Measurements from ENCODE around the gene GPR37L1. TPM values are rescaled to one million over a fixed set of nuclear protein-coding genes. Genes with fewer than 3 reads are reported as not detected.
"Not testable (repeated sequence)": the region's sequence is repeated elsewhere in the genome, so short reads cannot be mapped to it uniquely, and the experiment has no call there.

GPR37L1 gene
- total and polyA plus RNA-seq, 7 experiments from 2014 or later = 0.02 to 0.09 TPM; not detected in 5

- Histone ChIP-seq H3K27ac (ENCODE audit: low read depth, low read length) (no peak overlapping the region), H3K4me3 (ENCODE audit: low read length) (no peak overlapping the region), H3K4me1 (ENCODE audit: control insufficient read depth in 2 of 2, insufficient read depth in 2 of 2, low read length in 2 of 2) (no peaks in the 10 kb centered on the region), H3K36me3 (ENCODE audit: control insufficient read depth in 2 of 3, insufficient read depth in 3 of 3, low read length in 3 of 3) (no peaks in the 10 kb centered on the region), H3K27me3 (ENCODE audit: control insufficient read depth in 2 of 2, insufficient read depth in 2 of 2, low read length in 2 of 2) (no peaks in the 10 kb centered on the region), H3K9me3 (ENCODE audit: control insufficient read depth in 2 of 3, low read length in 3 of 3) (no peaks in the 10 kb centered on the region)
- intact Hi-C loops (cut with micrococcal nuclease) = no loop called here
- H3K4me1 Mint-ChIP-seq = no peaks in the 10 kb centered on the region
- POLR2A ChIA-PET = no interaction called here
- ATAC-seq (no peak), DNase-seq (no peak)
- no peaks in the 10 kb centered on the region for H3K9me3 Mint-ChIP-seq
- H3K4me3 Mint-ChIP-seq = no peak overlapping the region
- CTCF ChIA-PET = interaction anchor here (0.9 kb wide), 1 partner anchor 27 kb away, joined by 3 read pairs; no protein-coding TSS in a partner anchor
- H3K36me3 Mint-ChIP-seq = no peaks in the 10 kb centered on the region
- peaks cover 0 to 4% (median 0%) of the 10 kb centered on the region in 5 donors for H3K27me3 Mint-ChIP-seq
- H3K27ac Mint-ChIP-seq = no peak overlapping the region
These were observed 14.7 kb upstream of the GPR37L1 start for GRCh38 chr1:202107801-202108731.

GRCh38 chr1:202110977-202111376 lies 11.7 kb upstream of the GPR37L1 start:
- H3K4me1 ChIP-seq (ENCODE audit: control insufficient read depth in 2 of 2, insufficient read depth in 2 of 2, low read length in 2 of 2) = no peaks in the 10 kb centered on the region
- intact Hi-C loops (cut with micrococcal nuclease) = no loop called here
- no peaks in the 10 kb centered on the region for H3K27me3 ChIP-seq (ENCODE audit: control insufficient read depth in 2 of 2, insufficient read depth in 2 of 2, low read length in 2 of 2)
- POLR2A ChIA-PET = no interaction called here
- DNase-seq (no peak), ATAC-seq (no peak)
- no peaks in the 10 kb centered on the region for H3K9me3 ChIP-seq (ENCODE audit: control insufficient read depth in 2 of 3, low read length in 3 of 3)
- H3K4me1 Mint-ChIP-seq = peaks cover 0 to 3% (median 0%) of the 10 kb centered on the region in 7 donors
- CTCF ChIA-PET = no interaction called here
- H3K36me3 Mint-ChIP-seq = no peaks in the 10 kb centered on the region
- H3K27ac Mint-ChIP-seq = no peak overlapping the region
- peaks cover 0 to 8% (median 0%) of the 10 kb centered on the region in 5 donors for H3K27me3 Mint-ChIP-seq
- no peak overlapping the region for H3K4me3 Mint-ChIP-seq
- no peaks in the 10 kb centered on the region for H3K9me3 Mint-ChIP-seq
- H3K27ac ChIP-seq (ENCODE audit: low read depth, low read length) = no peak overlapping the region
- H3K4me3 ChIP-seq (ENCODE audit: low read length) = no peak overlapping the region
- no peaks in the 10 kb centered on the region for H3K36me3 ChIP-seq (ENCODE audit: control insufficient read depth in 2 of 3, insufficient read depth in 3 of 3, low read length in 3 of 3)

GRCh38 chr1:202111589-202111988 lies 11.1 kb upstream of the GPR37L1 start:
- H3K4me3 ChIP-seq (ENCODE audit: low read length); CTCF ChIA-PET; DNase-seq; H3K4me3 Mint-ChIP-seq; H3K9me3 ChIP-seq (ENCODE audit: control insufficient read depth in 2 of 3, low read length in 3 of 3); H3K27me3 Mint-ChIP-seq; H3K27ac ChIP-seq (ENCODE audit: low read depth, low read length); H3K36me3 ChIP-seq (ENCODE audit: control insufficient read depth in 2 of 3, insufficient read depth in 3 of 3, low read length in 3 of 3); H3K27me3 ChIP-seq (ENCODE audit: control insufficient read depth in 2 of 2, insufficient read depth in 2 of 2, low read length in 2 of 2); intact Hi-C loops (cut with micrococcal nuclease); POLR2A ChIA-PET; H3K36me3 Mint-ChIP-seq; ATAC-seq; H3K9me3 Mint-ChIP-seq; H3K27ac Mint-ChIP-seq; H3K4me1 Mint-ChIP-seq; H3K4me1 ChIP-seq (ENCODE audit: control insufficient read depth in 2 of 2, insufficient read depth in 2 of 2, low read length in 2 of 2): not testable (repeated sequence)

GRCh38 chr1:202112859-202113689 lies 9.6 kb upstream of the GPR37L1 start:
- ATAC-seq (no peak), DNase-seq (no peak)
- Histone ChIP-seq H3K36me3 (ENCODE audit: control insufficient read depth in 2 of 3, insufficient read depth in 3 of 3, low read length in 3 of 3) (no peaks in the 10 kb centered on the region), H3K27me3 (ENCODE audit: control insufficient read depth in 2 of 2, insufficient read depth in 2 of 2, low read length in 2 of 2) (no peaks in the 10 kb centered on the region), H3K9me3 (ENCODE audit: control insufficient read depth in 2 of 3, low read length in 3 of 3) (no peaks in the 10 kb centered on the region), H3K27ac (ENCODE audit: low read depth, low read length) (no peak overlapping the region), H3K4me3 (ENCODE audit: low read length) (no peak overlapping the region), H3K4me1 (ENCODE audit: control insufficient read depth in 2 of 2, insufficient read depth in 2 of 2, low read length in 2 of 2) (no peaks in the 10 kb centered on the region)
- POLR2A ChIA-PET = no interaction called here
- H3K27ac Mint-ChIP-seq = no peak overlapping the region
- H3K36me3 Mint-ChIP-seq = no peaks in the 10 kb centered on the region
- CTCF ChIA-PET = interaction anchor here (1.0 kb wide), 1 partner anchor 8 kb away, joined by 3 read pairs; no protein-coding TSS in a partner anchor
- H3K4me1 Mint-ChIP-seq = peaks cover 0 to 3% (median 0%) of the 10 kb centered on the region in 7 donors
- H3K9me3 Mint-ChIP-seq = no peaks in the 10 kb centered on the region
- H3K27me3 Mint-ChIP-seq = peaks cover 0 to 8% (median 0%) of the 10 kb centered on the region in 5 donors
- intact Hi-C loops (cut with micrococcal nuclease) = no loop called here
- H3K4me3 Mint-ChIP-seq = no peak overlapping the region

- H3K27ac ChIP-seq (ENCODE audit: low read depth, low read length) = no peak overlapping the region
- H3K4me1 ChIP-seq (ENCODE audit: control insufficient read depth in 2 of 2, insufficient read depth in 2 of 2, low read length in 2 of 2) = no peaks in the 10 kb centered on the region
- peaks cover 0 to 8% (median 0%) of the 10 kb centered on the region in 5 donors for H3K27me3 Mint-ChIP-seq
- intact Hi-C loops (cut with micrococcal nuclease) = no loop called here
- H3K27ac Mint-ChIP-seq = no peak overlapping the region
- peaks cover 0 to 3% (median 0%) of the 10 kb centered on the region in 7 donors for H3K4me1 Mint-ChIP-seq
- no peaks in the 10 kb centered on the region for H3K9me3 ChIP-seq (ENCODE audit: control insufficient read depth in 2 of 3, low read length in 3 of 3)
- no peak overlapping the region for H3K4me3 ChIP-seq (ENCODE audit: low read length)
- no peaks in the 10 kb centered on the region for H3K9me3 Mint-ChIP-seq
- H3K27me3 ChIP-seq (ENCODE audit: control insufficient read depth in 2 of 2, insufficient read depth in 2 of 2, low read length in 2 of 2) = no peaks in the 10 kb centered on the region
- CTCF ChIA-PET = no interaction called here
- no peaks in the 10 kb centered on the region for H3K36me3 ChIP-seq (ENCODE audit: control insufficient read depth in 2 of 3, insufficient read depth in 3 of 3, low read length in 3 of 3)
- POLR2A ChIA-PET = no interaction called here
- no peak overlapping the region for H3K4me3 Mint-ChIP-seq
- no peak for DNase-seq
- H3K36me3 Mint-ChIP-seq = no peaks in the 10 kb centered on the region
- no peak for ATAC-seq
These were observed 8.9 kb upstream of the GPR37L1 start for GRCh38 chr1:202113690-202114300.

GRCh38 chr1:202116287-202116686 lies 6.4 kb upstream of the GPR37L1 start:
- H3K27me3 Mint-ChIP-seq = peaks cover 0 to 8% (median 0%) of the 10 kb centered on the region in 5 donors
- H3K9me3 ChIP-seq (ENCODE audit: control insufficient read depth in 2 of 3, low read length in 3 of 3) = no peaks in the 10 kb centered on the region
- no peak overlapping the region for H3K4me3 Mint-ChIP-seq
- H3K36me3 Mint-ChIP-seq = no peaks in the 10 kb centered on the region
- no peaks in the 10 kb centered on the region for H3K27me3 ChIP-seq (ENCODE audit: control insufficient read depth in 2 of 2, insufficient read depth in 2 of 2, low read length in 2 of 2)
- H3K27ac Mint-ChIP-seq = no peak overlapping the region
- no peak overlapping the region for H3K4me3 ChIP-seq (ENCODE audit: low read length)
- peaks cover 0 to 3% (median 0%) of the 10 kb centered on the region in 7 donors for H3K4me1 Mint-ChIP-seq
- no peaks in the 10 kb centered on the region for H3K9me3 Mint-ChIP-seq
- no peaks in the 10 kb centered on the region for H3K36me3 ChIP-seq (ENCODE audit: control insufficient read depth in 2 of 3, insufficient read depth in 3 of 3, low read length in 3 of 3)
- ChIA-PET CTCF (no interaction called here), POLR2A (no interaction called here)
- DNase-seq (no peak), ATAC-seq (no peak)
- no peak overlapping the region for H3K27ac ChIP-seq (ENCODE audit: low read depth, low read length)
- intact Hi-C loops (cut with micrococcal nuclease) = no loop called here
- no peaks in the 10 kb centered on the region for H3K4me1 ChIP-seq (ENCODE audit: control insufficient read depth in 2 of 2, insufficient read depth in 2 of 2, low read length in 2 of 2)

All from naive thymus-derived CD4-positive, alpha-beta T cell (primary cell).